IPS-15b (cell line): ENCODE data around the gene KRTAP10-12.
"Not testable (repeated sequence)": the region's sequence is repeated elsewhere in the genome, so short reads cannot be mapped to it uniquely, and the experiment has no call there.

ENCODE experiments used
- H3K27me3 ChIP-seq: one replicate; pipeline ENCODE4 v1.6.1; 2013; ENCODE audit warnings: low read length; ENCODE audit not compliant: control insufficient read depth, insufficient read depth
- H3K36me3 ChIP-seq: one replicate; pipeline ENCODE4 v1.6.1; 2013; ENCODE audit warnings: low read length; ENCODE audit not compliant: control insufficient read depth, insufficient read depth
- H3K4me1 ChIP-seq: one replicate; pipeline ENCODE4 v1.6.1; 2013; ENCODE audit warnings: mild to moderate bottlenecking, low read length; ENCODE audit not compliant: control insufficient read depth, insufficient read depth
- H3K4me3 ChIP-seq: one replicate; pipeline ENCODE4 v1.5.1; 2013; ENCODE audit warnings: low read depth, low read length
- H3K9ac ChIP-seq: one replicate; pipeline ENCODE4 v1.6.1; 2013; ENCODE audit warnings: low read depth, mild to moderate bottlenecking, low read length
- H3K9me3 ChIP-seq: one replicate; pipeline ENCODE4 v1.6.1; 2013; ENCODE audit warnings: mild to moderate bottlenecking, low read length; ENCODE audit not compliant: control insufficient read depth, insufficient read depth

Gene KRTAP10-12

DNA sequence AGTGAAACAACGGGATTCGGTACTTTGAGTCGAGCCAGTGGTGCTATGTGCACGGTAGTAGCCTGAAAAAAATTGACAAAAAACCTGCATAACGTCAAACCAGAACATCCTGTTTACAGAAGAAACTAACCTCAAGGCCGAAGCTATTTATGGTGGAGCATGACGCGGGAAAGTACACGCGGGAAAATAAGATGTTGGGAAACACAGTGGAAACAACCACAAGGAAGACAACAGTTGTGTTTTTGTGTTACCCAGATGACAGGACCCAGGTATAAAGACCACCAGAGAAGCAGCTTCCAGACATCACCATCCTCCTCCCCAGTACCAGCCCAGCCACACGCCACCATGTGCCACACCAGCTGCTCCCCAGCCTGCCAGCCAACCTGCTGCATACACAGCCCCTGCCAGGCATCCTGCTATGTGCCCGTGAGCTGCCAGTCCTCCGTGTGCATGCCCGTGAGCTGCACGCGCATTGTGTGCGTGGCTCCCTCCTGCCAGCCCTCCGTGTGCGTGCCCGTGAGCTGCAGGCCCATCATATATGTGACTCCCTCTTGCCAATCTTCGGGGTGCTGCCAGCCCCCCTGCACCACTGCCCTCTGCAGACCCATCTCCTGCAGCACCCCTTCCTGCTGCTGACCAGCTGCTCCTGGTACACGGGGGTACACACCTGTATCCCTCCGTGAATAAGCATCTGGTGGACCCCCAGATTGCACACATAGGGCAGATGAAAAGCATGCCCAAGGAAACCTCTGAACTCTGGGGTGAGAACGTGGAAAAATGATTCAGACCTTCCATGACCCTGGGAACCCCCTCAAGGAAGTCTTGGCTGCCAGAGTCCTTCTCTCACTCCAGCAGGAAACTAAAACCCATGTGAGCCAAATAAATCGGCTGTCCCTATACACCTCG lies 39.1 kb upstream of the KRTAP10-12 start, which contains the start of gene KRTAP12-3:
TSS of gene KRTAP12-3 (plus strand) at position 298 of the 906 bp plus-strand sequence. CDS start at position 346, 48 bp downstream.
- no peaks in the 10 kb centered on the region for H3K9me3 ChIP-seq
- no peaks in the 10 kb centered on the region for H3K27me3 ChIP-seq
- no peak within 1 kb of the TSS for H3K9ac ChIP-seq
- H3K36me3 ChIP-seq: no peaks in the 10 kb centered on the region
- peaks cover 16% of the 10 kb centered on the region for H3K4me1 ChIP-seq
- H3K4me3 ChIP-seq: no peak within 1 kb of the TSS

DNA sequence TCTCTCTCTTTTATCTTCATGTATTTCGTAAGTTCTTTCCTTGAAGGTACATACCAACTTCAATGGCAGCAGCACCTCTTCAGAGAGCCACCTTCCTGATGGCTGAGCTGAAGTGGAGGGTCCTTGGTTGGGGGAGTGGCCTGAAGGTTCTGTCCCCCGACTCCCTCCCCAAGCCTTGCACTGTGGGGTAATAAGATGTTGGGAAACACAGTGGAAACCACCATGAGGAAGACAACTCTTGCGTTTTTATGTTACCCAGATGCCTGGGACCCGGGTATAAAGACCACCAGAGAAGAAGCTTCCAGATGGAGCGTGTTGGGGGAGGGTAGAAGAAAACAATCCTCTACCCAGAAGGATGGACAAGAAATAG lies 38.4 kb upstream of the KRTAP10-12 start:
- Histone ChIP-seq H3K4me3 (no peak overlapping the region), H3K9me3 (no peaks in the 10 kb centered on the region), H3K9ac (no peak overlapping the region), H3K36me3 (no peaks in the 10 kb centered on the region), H3K27me3 (no peaks in the 10 kb centered on the region), H3K4me1 (peaks cover 16% of the 10 kb centered on the region)

DNA sequence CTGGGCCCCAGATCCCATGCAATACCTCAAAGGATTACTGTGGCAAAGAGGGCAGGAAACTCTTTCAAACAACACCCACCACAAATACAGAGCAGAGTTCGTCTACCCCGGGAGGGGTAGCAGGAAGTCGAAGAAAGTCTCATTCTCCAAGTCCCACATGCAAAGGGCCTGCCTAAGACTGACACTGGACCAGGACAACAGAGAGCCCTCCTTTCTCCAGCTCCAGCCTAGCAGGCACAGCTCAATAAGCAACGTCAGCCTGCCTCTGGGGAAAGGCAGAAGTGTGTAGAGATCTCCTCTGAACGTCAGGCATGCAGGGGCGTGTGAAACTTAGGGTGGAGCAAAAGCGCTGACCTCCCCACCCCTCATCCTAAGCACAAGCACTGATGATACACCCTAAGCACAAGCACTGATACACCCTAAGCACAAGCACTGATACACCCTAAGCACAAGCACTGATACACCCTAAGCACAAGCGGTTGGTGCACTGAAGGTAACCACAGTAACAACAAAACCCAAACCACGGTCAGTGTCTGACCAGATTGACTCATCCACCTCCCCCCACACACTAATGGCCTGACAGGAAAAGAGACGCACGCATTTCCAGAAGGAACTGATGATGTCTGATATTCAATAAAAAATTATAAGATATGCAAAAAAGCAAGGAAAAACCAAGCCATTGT lies 37.9 kb upstream of the KRTAP10-12 start:
- H3K27me3 ChIP-seq: no peaks in the 10 kb centered on the region

DNA sequence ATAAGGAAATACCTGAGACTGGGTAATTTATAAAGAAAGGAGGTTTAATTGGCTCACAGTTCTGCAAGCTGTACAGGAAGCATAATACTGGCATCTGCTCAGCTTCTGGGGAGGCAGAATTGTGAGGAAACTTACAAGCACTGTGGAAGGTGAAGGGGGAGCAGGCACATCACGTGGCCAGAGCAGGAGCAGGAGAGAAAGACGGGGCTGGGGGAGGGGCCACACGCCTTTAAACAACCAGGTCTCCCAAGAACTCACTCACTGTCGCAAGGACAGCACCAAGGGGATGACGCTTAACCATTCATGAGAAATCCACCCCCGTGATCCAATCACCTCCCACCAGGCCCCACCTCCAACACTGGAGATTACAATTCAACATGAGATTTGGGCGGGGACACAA lies 35.4 kb upstream of the KRTAP10-12 start:
- H3K4me3 ChIP-seq, H3K36me3 ChIP-seq, H3K9ac ChIP-seq, H3K9me3 ChIP-seq, H3K27me3 ChIP-seq: not testable (repeated sequence)
- peaks cover 16% of the 10 kb centered on the region for H3K4me1 ChIP-seq

More for the DNA sequence above, 37.9 kb upstream of the KRTAP10-12 start:
- Histone ChIP-seq H3K4me1 (peaks cover 16% of the 10 kb centered on the region), H3K9me3 (no peaks in the 10 kb centered on the region), H3K9ac (no peak overlapping the region), H3K4me3 (no peak overlapping the region), H3K36me3 (no peaks in the 10 kb centered on the region)

DNA sequence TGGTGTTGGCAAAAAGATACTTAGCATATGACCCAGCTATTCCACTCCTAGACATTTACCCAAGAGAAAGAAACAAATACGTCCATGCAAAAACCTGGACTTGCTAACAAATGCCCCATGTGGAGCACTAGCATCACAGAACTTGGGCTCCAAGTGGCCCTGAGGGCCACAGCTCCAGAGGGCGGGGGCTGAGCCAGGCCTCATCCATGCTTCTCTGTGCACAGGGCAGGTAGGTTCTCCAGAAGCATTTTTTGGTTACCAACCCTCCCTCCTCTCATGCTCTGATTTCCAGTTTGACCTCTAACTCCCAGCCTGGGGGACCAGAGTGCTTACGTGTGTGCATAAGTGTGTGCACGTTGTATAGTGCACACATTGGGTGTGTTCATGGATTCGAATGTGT lies 32.3 kb upstream of the KRTAP10-12 start:
- no peak overlapping the region for H3K9ac ChIP-seq
- no peaks in the 10 kb centered on the region for H3K27me3 ChIP-seq
- peaks cover 9% of the 10 kb centered on the region for H3K4me1 ChIP-seq
- no peaks in the 10 kb centered on the region for H3K36me3 ChIP-seq
- no peak overlapping the region for H3K4me3 ChIP-seq
- H3K9me3 ChIP-seq: no peaks in the 10 kb centered on the region

DNA sequence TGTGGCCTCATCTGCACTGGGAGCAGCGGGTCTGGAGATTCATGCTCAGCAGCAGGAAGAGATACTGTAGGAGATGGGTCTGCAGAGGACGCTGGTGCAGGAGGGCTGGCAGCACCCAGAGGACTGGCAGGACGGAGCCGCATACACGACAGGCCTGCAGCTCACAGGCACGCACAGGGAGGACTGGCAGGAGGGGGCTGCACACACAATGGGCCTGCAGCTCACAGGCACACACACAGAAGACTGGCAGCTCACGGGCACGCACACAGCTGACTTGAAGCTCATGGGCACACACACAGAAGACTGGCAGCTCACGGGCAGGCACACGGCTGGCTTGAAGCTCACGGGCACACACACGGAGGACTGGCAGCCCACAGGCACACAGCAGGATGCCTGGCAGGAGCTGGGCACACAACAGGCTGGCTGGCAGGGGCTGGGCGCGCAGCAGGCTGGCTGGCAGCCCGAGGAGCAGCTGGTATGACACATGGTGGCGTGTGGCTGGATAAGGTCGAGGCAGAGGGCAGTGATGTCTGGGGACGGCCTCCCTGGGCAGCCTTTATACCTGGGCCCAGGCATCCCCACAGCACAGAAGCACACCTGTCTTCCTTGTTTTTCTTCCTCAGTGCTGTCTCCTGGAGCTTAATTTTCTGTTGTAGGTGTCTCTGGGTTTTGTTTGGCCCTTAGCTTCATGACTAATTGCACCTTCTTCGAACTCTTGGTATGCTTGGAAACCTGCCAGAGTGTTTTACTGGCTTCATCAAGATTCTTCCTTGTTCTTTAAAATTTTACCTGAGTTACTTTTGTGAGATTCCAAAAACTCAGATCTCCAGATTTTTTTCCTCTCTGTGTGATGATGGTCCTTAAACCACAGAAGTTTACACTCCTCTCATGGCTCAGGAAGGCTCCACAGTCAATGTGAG lies 30.3 kb upstream of the KRTAP10-12 start, which contains the start of gene KRTAP12-2:
TSS of gene KRTAP12-2 (minus strand) at position 527 of the 920 bp plus-strand sequence. CDS start at position 486, 41 bp downstream.
- Histone ChIP-seq H3K36me3 (peaks cover 6% of the 10 kb centered on the region), H3K4me1 (no peaks in the 10 kb centered on the region), H3K9me3 (peaks cover 9% of the 10 kb centered on the region), H3K27me3 (no peaks in the 10 kb centered on the region), H3K9ac (no peak within 1 kb of the TSS), H3K4me3 (no peak within 1 kb of the TSS)

DNA sequence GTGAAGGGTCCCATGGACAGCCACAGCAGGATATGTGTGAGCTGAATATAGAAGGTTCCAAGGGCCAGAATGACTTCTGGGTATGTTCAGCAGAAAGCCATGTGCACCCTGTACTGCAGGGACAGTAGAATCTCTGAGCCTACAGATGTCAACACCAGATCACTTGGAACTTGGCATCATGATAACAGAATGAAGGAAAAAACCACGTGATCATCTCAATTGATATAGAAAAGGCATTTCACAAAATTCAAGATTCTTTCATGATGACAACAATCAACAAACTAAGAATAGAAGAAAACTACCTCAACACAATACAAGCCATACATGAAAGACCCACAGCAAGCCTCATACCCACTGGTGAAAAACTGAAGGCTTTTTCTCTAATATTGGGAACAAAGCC lies 29.4 kb upstream of the KRTAP10-12 start:
- Histone ChIP-seq H3K9ac (no peak overlapping the region), H3K4me3 (no peak overlapping the region), H3K9me3 (peaks cover 9% of the 10 kb centered on the region), H3K27me3 (no peaks in the 10 kb centered on the region), H3K36me3 (peaks cover 6% of the 10 kb centered on the region), H3K4me1 (no peaks in the 10 kb centered on the region)

DNA sequence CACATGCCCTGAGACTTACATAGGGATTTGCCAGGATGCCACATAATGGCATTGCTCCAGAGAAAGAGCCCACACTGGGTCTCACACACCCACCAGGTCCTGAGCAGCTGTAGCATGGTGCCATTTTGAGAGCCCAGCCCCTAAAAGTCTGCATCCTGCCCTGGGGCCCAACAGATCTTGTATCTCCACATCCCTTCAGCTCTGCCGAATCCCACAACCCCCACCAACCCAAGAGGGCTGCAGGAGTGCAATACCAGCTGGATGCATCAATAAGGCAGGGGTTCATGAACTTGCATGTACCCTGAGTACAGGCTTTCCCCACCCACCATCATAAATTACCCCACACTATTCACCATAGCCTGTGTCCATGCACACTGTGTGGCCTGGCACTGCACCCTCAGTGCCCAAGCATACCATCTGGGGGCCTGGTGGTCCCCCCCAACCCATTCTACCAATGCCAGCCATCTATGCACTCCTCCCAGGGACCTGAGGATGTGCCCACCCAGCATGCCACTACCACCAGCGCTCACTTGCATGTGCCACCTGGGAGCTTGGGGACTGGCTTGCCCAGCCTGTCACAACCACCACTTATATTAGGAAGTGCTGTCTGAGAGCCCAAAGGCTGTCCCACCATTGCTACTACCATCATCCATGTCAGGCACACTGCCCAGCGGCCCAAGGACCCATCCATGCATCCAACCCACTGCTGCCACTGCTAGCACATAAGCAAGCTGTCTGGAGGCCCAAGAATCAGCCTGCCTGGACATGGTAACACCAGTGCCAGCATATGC lies 26.1 kb upstream of the KRTAP10-12 start:
- Histone ChIP-seq H3K9me3 (peaks cover 9% of the 10 kb centered on the region), H3K36me3 (peaks cover 6% of the 10 kb centered on the region), H3K4me3 (no peak overlapping the region), H3K4me1 (no peaks in the 10 kb centered on the region), H3K9ac (no peak overlapping the region), H3K27me3 (no peaks in the 10 kb centered on the region)

DNA sequence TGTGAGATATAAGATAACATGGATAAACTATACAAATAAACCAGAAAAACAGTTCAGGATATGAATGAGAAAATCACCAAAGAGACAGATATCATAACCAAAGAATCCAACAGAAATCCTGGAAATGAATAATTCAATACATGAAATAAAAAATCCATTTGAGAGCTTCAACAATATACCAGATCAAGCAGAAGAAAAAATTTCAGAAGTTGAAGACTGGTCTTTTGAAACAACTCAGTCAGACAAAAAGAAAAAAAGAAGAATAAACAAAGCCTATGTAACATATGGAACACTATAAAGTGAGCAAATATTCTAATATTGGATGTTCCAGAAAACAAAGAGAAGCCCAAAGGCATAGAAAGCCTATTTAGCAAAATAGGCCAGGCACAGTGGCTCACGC lies 25.1 kb upstream of the KRTAP10-12 start:
- H3K27me3 ChIP-seq: no peaks in the 10 kb centered on the region
- peaks cover 6% of the 10 kb centered on the region for H3K36me3 ChIP-seq
- H3K4me1 ChIP-seq: no peaks in the 10 kb centered on the region
- no peak overlapping the region for H3K4me3 ChIP-seq
- no peak overlapping the region for H3K9ac ChIP-seq
- peaks cover 9% of the 10 kb centered on the region for H3K9me3 ChIP-seq

DNA sequence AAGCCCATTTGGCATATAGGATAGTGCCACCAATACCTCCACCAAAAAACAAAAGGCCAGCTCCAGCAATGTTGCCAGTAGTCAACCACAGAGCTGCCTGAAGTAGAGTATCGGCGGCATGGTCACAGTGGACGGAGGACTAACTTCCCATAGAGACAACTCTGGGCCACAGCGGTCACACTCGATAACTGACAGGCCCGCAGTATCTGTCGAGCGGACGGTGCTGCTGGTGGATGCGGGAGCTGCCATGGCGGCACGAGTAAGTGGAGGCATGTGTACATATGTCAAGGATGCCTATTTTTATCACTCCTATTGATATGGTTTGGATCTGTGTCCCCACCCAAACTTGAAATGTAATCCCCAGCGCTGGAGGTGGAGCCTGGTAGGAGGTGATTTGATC lies 19.1 kb upstream of the KRTAP10-12 start:
- no peaks in the 10 kb centered on the region for H3K4me1 ChIP-seq
- no peak overlapping the region for H3K9ac ChIP-seq
- H3K36me3 ChIP-seq: no peaks in the 10 kb centered on the region
- H3K4me3 ChIP-seq: no peak overlapping the region
- H3K27me3 ChIP-seq: no peaks in the 10 kb centered on the region
- H3K9me3 ChIP-seq: no peaks in the 10 kb centered on the region

DNA sequence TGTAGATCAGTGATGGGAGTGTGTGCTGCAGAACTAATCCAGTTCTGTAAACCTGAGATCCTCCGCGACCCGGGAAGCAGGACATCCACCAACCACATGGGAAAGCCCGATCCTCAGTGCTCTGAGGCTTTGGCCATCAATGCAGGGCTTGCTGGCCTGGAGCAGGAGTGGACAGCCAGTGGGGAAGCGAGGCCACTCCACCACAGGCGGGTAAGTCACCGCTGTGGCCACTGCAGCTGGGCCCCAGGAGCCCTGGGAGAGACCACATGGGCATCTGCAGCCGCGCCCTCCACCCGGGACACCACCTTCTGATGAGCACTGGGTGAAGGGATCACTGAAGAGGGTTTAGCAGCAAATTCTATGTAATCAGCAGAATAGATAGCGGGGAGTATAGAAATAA lies 15.8 kb upstream of the KRTAP10-12 start:
- no peak overlapping the region for H3K9ac ChIP-seq
- no peaks in the 10 kb centered on the region for H3K36me3 ChIP-seq
- no peaks in the 10 kb centered on the region for H3K27me3 ChIP-seq
- no peaks in the 10 kb centered on the region for H3K9me3 ChIP-seq
- no peaks in the 10 kb centered on the region for H3K4me1 ChIP-seq
- H3K4me3 ChIP-seq: no peak overlapping the region
